NT2/D1 (cell line): ENCODE results near the gene SPOCK1.

Experiments used
- SUZ12 ChIP-seq: IDR thresholded peaks from 2 replicates; pipeline ENCODE4 v1.6.1; 2011; ENCODE audit not compliant: insufficient read length, insufficient read depth; ENCODE audit errors: extremely low read depth
- YY1 ChIP-seq: IDR thresholded peaks from 2 replicates; pipeline ENCODE4 v1.6.1; 2011; ENCODE audit not compliant: insufficient read length, insufficient read depth
- ZNF274 ChIP-seq: IDR thresholded peaks from 2 replicates; pipeline ENCODE4 v1.6.1; 2011; ENCODE audit warnings: mild to moderate bottlenecking, low read depth, low read length

DNA sequence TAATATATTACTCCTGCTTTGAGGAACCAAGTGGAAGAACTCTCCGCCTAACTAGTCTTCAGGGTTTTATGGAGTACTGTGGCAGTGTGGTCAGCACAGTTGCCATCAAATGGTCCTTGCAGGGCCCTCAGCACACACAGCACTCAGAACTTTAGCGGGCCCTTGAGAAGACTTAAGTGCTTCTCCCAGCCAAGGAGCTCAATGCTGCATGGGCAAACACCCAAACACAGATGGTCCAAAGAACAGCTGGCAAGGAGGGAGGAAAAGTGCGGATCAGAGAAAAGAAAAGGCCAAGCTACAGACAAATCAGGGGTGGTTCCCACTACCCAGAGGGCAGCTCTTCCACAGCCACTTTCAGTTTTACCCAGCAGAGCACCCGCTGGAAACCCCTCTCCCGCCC is 98.6 kb downstream of the SPOCK1 start:
- TF ChIP-seq SUZ12 (no peak), YY1 (no peak), ZNF274 (no peak)
